PC-9 (cell line): ENCODE data around the gene CD9. TPM values are rescaled to one million over a fixed set of nuclear protein-coding genes. Genes with fewer than 3 reads are reported as not detected.

Experiments
- Bru-seq: library from RNA; stranded (reverse); fragments of 400-500 nt; gene quantifications from one replicate; lab custom pipeline; 2021; lab: Mats Ljungman, UMichigan
- BruChase-seq, 2 experiments: library from RNA; stranded (reverse); fragments of 400-500 nt; gene quantifications; one replicate each; lab custom pipeline; 2021; lab: Mats Ljungman, UMichigan
- BruUV-seq: library from RNA; stranded (reverse); fragments of 400-500 nt; replicated peaks from 2 replicates; lab custom pipeline; 2021; lab: Mats Ljungman, UMichigan
- CTCF ChIA-PET: fragments of 300-600 bp; sonication (Branson Sonifier 250); formaldehyde crosslinking; loops from one replicate; lab custom pipeline; 2022; ENCODE audit warnings: antibody characterized with exemption; lab: Charles Lee
- POLR2A ChIA-PET: fragments of 300-600 bp; sonication (Branson Sonifier 250); formaldehyde crosslinking; loops from one replicate; lab custom pipeline; 2022; ENCODE audit warnings: antibody characterized with exemption; ENCODE audit not compliant: unreplicated experiment; lab: Charles Lee
- DNase-seq, 2 experiments: peaks; one replicate each; pipeline versions ENCODE4 v3.0.0 to v3.0.0-alpha.2; 2015 to 2022; ENCODE audit warnings: mixed read lengths in 1 of 2
- H2AFZ ChIP-seq: fragments of 200-600 bp; sonication (generic); 2 replicates; pipeline ENCODE4 v1.8.1; 2017; ENCODE audit warnings: antibody characterized with exemption
- H3F3A ChIP-seq: fragments of 200-600 bp; sonication (generic); 2 replicates; pipeline ENCODE4 v1.8.1; 2017; ENCODE audit warnings: antibody characterized with exemption, mild to moderate bottlenecking, low read depth; ENCODE audit not compliant: insufficient read depth
- H3K27ac ChIP-seq: fragments of 200-600 bp; sonication (generic); 2 replicates; pipeline ENCODE4 v1.6.1; 2016; ENCODE audit warnings: mixed run types
- H3K27me3 ChIP-seq: fragments of 200-600 bp; sonication (generic); 2 replicates; pipeline ENCODE4 v1.6.1; 2016; ENCODE audit warnings: low read depth, mixed run types; ENCODE audit not compliant: insufficient read depth
- H3K36me3 ChIP-seq: fragments of 200-600 bp; sonication (generic); 2 replicates; pipeline ENCODE4 v1.6.1; 2016; ENCODE audit warnings: low read depth, mixed run types
- H3K4me1 ChIP-seq: fragments of 200-600 bp; sonication (generic); replicated peaks from 2 replicates; pipeline ENCODE4 v1.6.1; 2016; ENCODE audit warnings: mixed run types; ENCODE audit not compliant: insufficient read depth
- H3K4me2 ChIP-seq: fragments of 200-600 bp; sonication (generic); 2 replicates; pipeline ENCODE4 v1.6.1; 2017; ENCODE audit warnings: mixed run types
- H3K4me3 ChIP-seq: fragments of 200-600 bp; sonication (generic); 2 replicates; pipeline ENCODE4 v1.6.1; 2016; ENCODE audit warnings: mixed run types
- H3K79me2 ChIP-seq: fragments of 200-600 bp; sonication (generic); 2 replicates; pipeline ENCODE4 v1.6.1; 2017; ENCODE audit warnings: low read depth, mixed run types
- H3K9me2 ChIP-seq: fragments of 200-600 bp; sonication (generic); 2 replicates; pipeline ENCODE4 v1.8.1; 2017; ENCODE audit warnings: mild to moderate bottlenecking; ENCODE audit not compliant: insufficient read depth
- H3K9me3 ChIP-seq: fragments of 200-600 bp; sonication (generic); 2 replicates; pipeline ENCODE4 v1.8.1; 2016; ENCODE audit warnings: low read depth; ENCODE audit not compliant: insufficient read depth
- H4K20me1 ChIP-seq: fragments of 200-600 bp; sonication (generic); 2 replicates; pipeline ENCODE4 v1.8.1; 2017; ENCODE audit not compliant: insufficient read depth
- CTCF ChIP-seq: fragments of 200-600 bp; sonication (generic); conservative IDR thresholded peaks from 2 replicates; pipeline ENCODE4 v1.6.1; 2017; ENCODE audit warnings: mixed run types, antibody characterized with exemption, mild to moderate bottlenecking, moderate library complexity
- EZH2 ChIP-seq: fragments of 200-600 bp; sonication (generic); IDR thresholded peaks from 2 replicates; pipeline ENCODE4 v1.8.0; 2017; ENCODE audit warnings: antibody characterized with exemption, low read depth
- intact Hi-C: fragments of 100-400 bp; cut with micrococcal nuclease; formaldehyde crosslinking; loops from one replicate; pipeline ENCODE4 v1.10.0; 2022; ENCODE audit not compliant: unreplicated experiment
- long read RNA-seq: library from polyadenylated mRNA; stranded (forward); transcript quantifications from one replicate; pipeline ENCODE4 v2.0.0, GENCODE V29; 2022
- total RNA-seq: library from RNA; stranded (reverse); gene quantifications from 2 replicates; pipeline ENCODE4 v1.2.3, GENCODE V29; 2021

The CD9 gene, protein sequence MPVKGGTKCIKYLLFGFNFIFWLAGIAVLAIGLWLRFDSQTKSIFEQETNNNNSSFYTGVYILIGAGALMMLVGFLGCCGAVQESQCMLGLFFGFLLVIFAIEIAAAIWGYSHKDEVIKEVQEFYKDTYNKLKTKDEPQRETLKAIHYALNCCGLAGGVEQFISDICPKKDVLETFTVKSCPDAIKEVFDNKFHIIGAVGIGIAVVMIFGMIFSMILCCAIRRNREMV
- 319 and 374 TPM in 2 replicates for total RNA-seq
- Bru-seq, nascent RNA, result percentile 94 among the genes with signal in this experiment
- BruChase-seq, experiment 1, labeled RNA remaining after a 2-hour chase, result percentile 92 among the genes with signal in this experiment
- BruChase-seq, experiment 2, labeled RNA remaining after a 6-hour chase, result percentile 95 among the genes with signal in this experiment
- long read RNA-seq, transcript CD9-201 (8 exons, 1,218 nt), result major isoform, 1,054 of 1,102 reads
- long read RNA-seq, partial matches to known transcripts, result 15 of 1,102 reads
- long read RNA-seq, other reads (novel, unspliced or antisense), result 32 of 1,102 reads

- TF ChIP-seq CTCF (peak; percentile 32; the same call in 1 of the 2 replicates), EZH2 (no peak)
- no peaks in the 10 kb centered on the region for H3K27me3 ChIP-seq
- H2AFZ ChIP-seq, result peak within 1 kb of the TSS; percentile 79
- H3K9me3 ChIP-seq, result no peaks in the 10 kb centered on the region
- H3K4me1 ChIP-seq, result peaks cover 60% of the 10 kb centered on the region
- TSS peak; percentile 69 for BruUV-seq
- H3K4me2 ChIP-seq, result peak within 1 kb of the TSS; percentile 96
- H3K79me2 ChIP-seq, result peaks cover 52% of the 10 kb centered on the region
- peaks cover 8% of the 10 kb centered on the region; the same call in 1 of the 2 replicates for H3K36me3 ChIP-seq
- H3K9me2 ChIP-seq, result no peaks in the 10 kb centered on the region
- POLR2A ChIA-PET, result interaction anchor here (0.5 to 2.7 kb wide), 20 partner anchors 12 to 173 kb away, joined by 3 to 38 read pairs (median 10); no protein-coding TSS in a partner anchor
- H3K27ac ChIP-seq, result peak within 1 kb of the TSS; percentile 60
- H3K4me3 ChIP-seq, result peak within 1 kb of the TSS; percentile 97
- CTCF ChIA-PET, result interaction anchor here (0.7 to 2.0 kb wide), 5 partner anchors 14 to 136 kb away, joined by 3 to 12 read pairs (median 6); no protein-coding TSS in a partner anchor
- intact Hi-C loops, result loop anchor here (1.0 kb wide), 4 partner anchors 16 to 78 kb away; no protein-coding TSS in a partner anchor
- peak; percentile 46 to 85 for DNase-seq
- H3F3A ChIP-seq, result peaks cover 30% of the 10 kb centered on the region; the same call in 1 of the 2 replicates
- H4K20me1 ChIP-seq, result peaks cover 2% of the 10 kb centered on the region; the same call in 1 of the 2 replicates
Observed at GRCh38 chr12:6200256-6201212, at the start of gene CD9. CD9 (plus strand) TSS chr12:6200400; CDS start chr12:6200500, 100 bp downstream.

- ChIA-PET POLR2A (no interaction called here), CTCF (interaction anchor here (0.6 kb wide), 1 partner anchor 31 kb away, joined by 3 read pairs; no protein-coding TSS in a partner anchor)
- DNase-seq, result no peak
- no peak overlapping the region for H3K4me2 ChIP-seq
- intact Hi-C loops, result no loop called here
- no peaks in the 10 kb centered on the region for H3K4me1 ChIP-seq
- no peak for TF ChIP-seq CTCF
- TF ChIP-seq EZH2, result no peak
- no peaks in the 10 kb centered on the region for H3K79me2 ChIP-seq
- H3K9me3 ChIP-seq, result no peaks in the 10 kb centered on the region
- no peaks in the 10 kb centered on the region for H3K27me3 ChIP-seq
- H2AFZ ChIP-seq, result no peak overlapping the region
- H3F3A ChIP-seq, result no peaks in the 10 kb centered on the region; the same call in 1 of the 2 replicates
- no peaks in the 10 kb centered on the region for H4K20me1 ChIP-seq
- no TSS peak for BruUV-seq
- no peaks in the 10 kb centered on the region for H3K36me3 ChIP-seq
- H3K4me3 ChIP-seq, result no peak overlapping the region
- H3K9me2 ChIP-seq, result no peaks in the 10 kb centered on the region; the same call in 1 of the 2 replicates
- H3K27ac ChIP-seq, result no peak overlapping the region
Observed at GRCh38 chr12:6154730-6155459, 45.3 kb upstream of the CD9 start.
